Aorta (tissue), 5 donors: ENCODE data around the gene BACH2. TPM values are rescaled to one million over a fixed set of nuclear protein-coding genes. Genes with fewer than 3 reads are reported as not detected.
A peak's percentile ranks its signal among the peaks of the same experiment; 100 is the strongest.

Experiments used
- ATAC-seq: fragments of 200-7000 bp; cut with Tn5 transposase; one replicate; pipeline ENCODE4 v1.9.1; 2022; ENCODE audit warnings: moderate library complexity; ENCODE audit not compliant: low FRiP score
- DNase-seq, 2 donors: peaks; one replicate each; pipeline ENCODE4 v3.0.0-alpha.2; 2020
- H3K27ac ChIP-seq, 2 donors: one replicate each; pipeline ENCODE4 v1.5.1; 2013; ENCODE audit warnings: low read length in 2 of 2, mild to moderate bottlenecking in 2 of 2, moderate library complexity in 2 of 2, control low read depth in 1 of 2, inconsistent platforms in 1 of 2, low read depth in 1 of 2
- H3K27me3 ChIP-seq, 2 donors: one replicate each; pipeline ENCODE4 v1.6.1; 2013; ENCODE audit warnings: control low read depth in 1 of 2, low read length in 1 of 2, mild to moderate bottlenecking in 1 of 2, moderate library complexity in 1 of 2; ENCODE audit not compliant: insufficient read depth in 2 of 2, control insufficient read depth in 1 of 2
- H3K36me3 ChIP-seq, 2 donors: one replicate each; pipeline ENCODE4 v1.6.1; 2013; ENCODE audit warnings: control low read depth in 1 of 2, low read length in 1 of 2, mild to moderate bottlenecking in 1 of 2; ENCODE audit not compliant: insufficient read depth in 2 of 2, control insufficient read depth in 1 of 2
- H3K4me1 ChIP-seq, 2 donors: one replicate each; pipeline ENCODE4 v1.6.1; 2013; ENCODE audit warnings: low read length in 2 of 2, control low read depth in 1 of 2, mild to moderate bottlenecking in 1 of 2, moderate library complexity in 1 of 2; ENCODE audit not compliant: insufficient read depth in 2 of 2, control insufficient read depth in 1 of 2
- H3K4me3 ChIP-seq, 2 donors: one replicate each; pipeline ENCODE4 v1.5.1; 2013; ENCODE audit warnings: low read length in 2 of 2, control low read depth in 1 of 2, mild to moderate bottlenecking in 1 of 2
- H3K9me3 ChIP-seq: one replicate; pipeline ENCODE4 v1.6.1; 2013; ENCODE audit warnings: mild to moderate bottlenecking, low read length; ENCODE audit not compliant: control insufficient read depth
- WGBS, 2 donors: extraction: QIAGEN DNeasy Blood & Tissue Kit; methylation state at CpG; one replicate each; pipeline ENCODE4 v1.1.7; 2013; 5-methylcytosine and 5-hydroxymethylcytosine counted together
- intact Hi-C, 2 donors: fragments of 100-400 bp; cut with DNase I; formaldehyde crosslinking; loops; one replicate each; pipeline versions ENCODE4 v1.14.2 to v1.15.0; 2022
- polyA plus RNA-seq, 2 donors: library from polyadenylated mRNA; stranded (reverse); fragments of 200-250 nt; gene quantifications; one replicate each; pipeline ENCODE4 v1.2.3, GENCODE V29; 2013
- total RNA-seq, 2 donors: library from RNA; stranded (reverse); fragmentation: NEBNext Ultra II Directional; extraction: Animal tissue kit (Norgen Biotek cat#: 25700); gene quantifications; one replicate each; pipeline ENCODE4 v1.2.1, GENCODE V29; 2021
- donor health status: healthy with polysubstance abuse.
- donor health status: Bipolar disorder and iron deficiency.
- donor health status: DM: no; HTN: no; CAD: no.
- donor health status: DM: no; HTN: no; CAD: no.
- donor health status: DM: yes; HTN: yes; CAD: no.

BACH2 gene
- total and polyA plus RNA-seq, 4 donors = 0.36 to 22.2 (median 6.1) TPM

DNA sequence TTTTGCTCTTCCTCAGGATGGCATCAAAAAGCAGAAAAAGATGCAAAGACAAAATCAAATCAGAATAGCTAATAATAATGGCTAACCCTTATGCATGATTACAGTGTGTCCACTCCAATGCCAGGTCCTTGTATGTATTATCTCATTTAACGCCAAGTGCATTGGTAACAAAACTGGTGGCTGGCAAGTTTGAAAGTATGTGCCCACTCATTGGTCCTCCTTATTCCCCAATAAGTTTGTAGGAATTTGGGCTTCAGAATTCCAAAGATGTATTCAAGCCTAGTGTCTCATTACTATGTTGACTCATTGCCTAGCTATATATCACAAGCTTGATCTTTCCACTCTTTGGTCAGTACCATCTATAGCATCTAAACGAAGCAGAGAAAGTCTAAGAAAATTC lies 205.8 kb downstream of the BACH2 start:
- intact Hi-C loops = loop anchor here (10.0 kb wide), 2 partner anchors 116 to 384 kb away; no protein-coding TSS in a partner anchor

GRCh38 chr6:90088009-90088408 lies 208.6 kb downstream of the BACH2 start:
- Histone ChIP-seq H3K9me3 (no peaks in the 10 kb centered on the region), H3K36me3 (no peaks in the 10 kb centered on the region), H3K4me3 (no peak overlapping the region), H3K27ac (no peak overlapping the region), H3K4me1 (no peaks in the 10 kb centered on the region), H3K27me3 (no peaks in the 10 kb centered on the region)
- ATAC-seq (no peak), DNase-seq (no peak)
- intact Hi-C loops = loop anchor here in 1 of 2 donors (5.0 kb wide), 1 partner anchor 46 kb away; no protein-coding TSS in a partner anchor

More for the DNA sequence above, 205.8 kb downstream of the BACH2 start:
- no peaks in the 10 kb centered on the region for H3K9me3 ChIP-seq
- no peak for ATAC-seq
- no peak overlapping the region for H3K4me3 ChIP-seq
- peaks cover 0 to 5% of the 10 kb centered on the region in 2 donors for H3K4me1 ChIP-seq
- H3K27ac ChIP-seq = no peak overlapping the region
- no peaks in the 10 kb centered on the region for H3K36me3 ChIP-seq
- WGBS, 2 donors = 90 to 98% methylated on average over 2 of the region's 2 CpGs
- no peak for DNase-seq
- H3K27me3 ChIP-seq = no peaks in the 10 kb centered on the region

DNA sequence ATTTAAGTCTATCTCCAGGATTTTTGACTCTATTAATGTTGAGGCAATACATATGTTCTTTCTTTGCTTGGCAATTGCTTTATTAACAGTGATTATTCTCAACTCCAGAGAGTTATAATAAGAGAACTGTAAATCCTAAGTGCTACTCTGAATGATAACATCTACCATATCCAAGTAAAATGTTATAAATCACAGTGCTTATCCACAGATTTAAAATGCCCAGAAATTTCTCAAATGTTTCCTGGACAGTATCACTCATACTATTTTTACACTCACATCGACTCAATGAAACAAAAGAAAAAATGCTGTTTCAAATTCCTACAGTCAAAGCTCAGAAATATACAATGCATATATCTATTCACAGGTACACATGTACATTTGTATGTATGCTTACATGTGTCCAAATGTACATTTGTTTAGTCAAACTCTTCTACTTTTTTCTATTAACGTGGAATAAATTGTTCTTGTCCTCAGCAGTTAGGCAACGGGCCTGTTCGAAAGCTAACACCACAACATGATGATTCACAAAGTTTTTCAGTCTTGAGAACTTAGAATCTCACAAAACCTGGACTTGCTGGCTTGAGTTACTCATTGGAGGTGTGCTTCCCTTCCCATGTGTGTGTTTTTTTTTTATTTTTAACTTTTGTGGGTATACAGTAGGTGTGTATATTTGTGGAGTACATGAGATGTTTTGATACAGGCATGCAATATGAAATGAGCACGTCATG lies 209.4 kb downstream of the BACH2 start:
- no peak for DNase-seq
- WGBS, 2 donors = 10 to 25% methylated on average over 5 of the region's 5 CpGs
- peak overlapping the region in 1 of 2 donors; percentile 57 for H3K27ac ChIP-seq

DNA sequence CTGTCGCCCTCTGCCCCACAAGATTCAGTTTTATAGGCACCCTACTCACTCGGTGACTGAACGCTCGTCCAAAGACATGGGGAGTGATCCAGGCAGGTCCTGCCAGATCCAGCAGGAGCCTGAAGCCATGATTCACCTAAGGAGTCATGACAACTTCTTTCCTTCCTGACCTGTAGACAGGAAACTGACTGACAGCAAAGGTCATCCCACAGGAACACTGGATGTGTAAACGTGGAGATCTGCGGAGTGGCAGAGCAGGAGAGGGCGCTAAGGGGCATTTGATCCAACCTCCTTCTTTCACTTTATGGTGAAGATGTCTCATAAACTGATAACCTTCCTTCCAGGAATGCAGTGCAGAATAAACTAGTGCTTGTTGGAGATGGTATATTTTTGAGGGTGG lies 210.1 kb downstream of the BACH2 start:
- 70 to 72% methylated on average over 7 of the region's 7 CpGs for WGBS, 2 donors
- Histone ChIP-seq H3K9me3 (no peaks in the 10 kb centered on the region), H3K4me1 (no peaks in the 10 kb centered on the region), H3K4me3 (no peak overlapping the region), H3K36me3 (no peaks in the 10 kb centered on the region), H3K27me3 (no peaks in the 10 kb centered on the region), H3K27ac (peak overlapping the region in 1 of 2 donors; percentile 52)
- no peak for DNase-seq
- ATAC-seq = no peak
- intact Hi-C loops = loop anchor here in 1 of 2 donors (5.0 kb wide), 1 partner anchor 44 kb away; no protein-coding TSS in a partner anchor

More for the DNA sequence above, 209.4 kb downstream of the BACH2 start:
- H3K4me1 ChIP-seq = no peaks in the 10 kb centered on the region
- H3K9me3 ChIP-seq = no peaks in the 10 kb centered on the region
- no peaks in the 10 kb centered on the region for H3K27me3 ChIP-seq
- no peaks in the 10 kb centered on the region for H3K36me3 ChIP-seq
- intact Hi-C loops = loop anchor here in 1 of 2 donors (5.0 kb wide), 1 partner anchor 45 kb away; no protein-coding TSS in a partner anchor
- ATAC-seq = no peak
- H3K4me3 ChIP-seq = no peak overlapping the region

DNA sequence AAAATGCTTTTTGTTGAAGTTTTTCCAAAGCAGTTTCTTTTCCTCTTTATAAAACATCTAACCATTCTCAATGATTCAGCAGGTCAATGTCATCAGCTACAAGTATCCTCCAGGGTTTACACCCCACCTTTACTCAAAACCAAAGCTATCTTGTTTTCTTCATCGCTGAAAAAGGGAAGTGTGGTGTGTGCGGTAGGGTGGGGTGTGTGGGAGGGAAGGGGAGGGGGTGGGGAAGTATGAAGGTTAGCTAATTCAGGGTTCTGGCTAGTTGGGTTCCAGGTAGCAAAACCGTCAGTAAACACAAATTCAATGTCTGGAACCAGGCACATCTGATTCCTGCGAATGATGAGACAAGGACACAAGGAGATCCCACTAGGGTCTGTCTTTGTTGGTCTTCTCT lies 212.8 kb downstream of the BACH2 start:
- Histone ChIP-seq H3K9me3 (no peaks in the 10 kb centered on the region), H3K36me3 (no peaks in the 10 kb centered on the region), H3K4me1 (no peaks in the 10 kb centered on the region), H3K27ac (no peak overlapping the region), H3K4me3 (no peak overlapping the region), H3K27me3 (no peaks in the 10 kb centered on the region)
- DNase-seq (no peak), ATAC-seq (no peak)
- WGBS, 2 donors = 93 to 97% methylated on average over 4 of the region's 4 CpGs
- intact Hi-C loops = no loop called here

- Histone ChIP-seq H3K4me1 (no peaks in the 10 kb centered on the region), H3K9me3 (no peaks in the 10 kb centered on the region), H3K36me3 (no peaks in the 10 kb centered on the region), H3K27ac (no peak overlapping the region), H3K27me3 (no peaks in the 10 kb centered on the region), H3K4me3 (no peak overlapping the region)
- WGBS, 2 donors = 79 to 82% methylated on average over 2 of the region's 2 CpGs
- ATAC-seq (no peak), DNase-seq (no peak)
- intact Hi-C loops = no loop called here
These were observed 213.8 kb downstream of the BACH2 start for GRCh38 chr6:90082847-90083246.

- intact Hi-C loops = no loop called here
- DNase-seq (no peak), ATAC-seq (no peak)
- Histone ChIP-seq H3K36me3 (no peaks in the 10 kb centered on the region), H3K9me3 (no peaks in the 10 kb centered on the region), H3K27me3 (no peaks in the 10 kb centered on the region), H3K27ac (no peak overlapping the region), H3K4me3 (no peak overlapping the region), H3K4me1 (no peaks in the 10 kb centered on the region)
- WGBS, 2 donors = 93 to 94% methylated on average over 9 of the region's 9 CpGs
These were observed 215.7 kb downstream of the BACH2 start for GRCh38 chr6:90080876-90081481.

DNA sequence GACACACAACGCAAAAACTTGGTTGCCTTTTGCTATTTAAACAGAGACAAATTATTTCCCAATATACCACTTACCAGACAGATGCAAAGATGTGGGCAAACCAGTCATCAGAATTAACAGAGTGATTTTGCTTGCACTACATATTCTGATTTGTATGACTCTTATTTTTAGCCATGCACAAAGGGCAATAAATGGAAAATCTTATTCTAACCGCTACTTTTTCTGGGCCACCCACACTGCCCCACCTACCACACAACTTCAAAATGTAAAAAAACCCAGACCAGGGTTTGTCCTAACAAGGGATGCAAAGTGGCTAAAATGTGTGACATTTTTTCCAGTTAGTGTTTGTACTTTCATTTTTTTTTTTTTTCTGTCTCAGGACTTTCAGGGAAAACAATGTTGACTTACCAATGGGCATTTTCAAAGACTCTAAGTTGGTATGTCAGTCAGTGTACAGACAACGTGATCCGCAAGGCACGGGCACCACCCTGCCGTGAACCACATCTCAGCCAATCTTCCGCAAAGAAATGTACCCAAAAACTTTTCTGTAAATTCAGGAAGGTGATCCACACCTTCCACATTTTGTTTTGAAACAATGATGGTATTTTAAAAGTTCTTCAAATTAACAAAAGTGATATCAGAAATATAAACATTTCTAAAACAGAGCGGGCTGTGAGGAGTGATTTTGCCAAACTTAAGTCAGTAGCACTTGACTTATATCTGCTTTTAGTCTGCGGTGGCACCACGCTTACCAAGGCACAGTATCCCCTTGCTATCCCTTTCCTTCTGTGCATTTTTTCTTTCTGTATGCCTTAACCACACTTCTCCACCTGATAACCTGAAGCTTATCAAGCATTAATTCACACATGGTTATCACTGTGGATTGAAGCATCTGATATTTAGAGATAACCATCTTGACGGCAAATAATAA lies 216.8 kb downstream of the BACH2 start:
- H3K9me3 ChIP-seq = no peaks in the 10 kb centered on the region
- H3K27me3 ChIP-seq = no peaks in the 10 kb centered on the region
- intact Hi-C loops = no loop called here
- H3K27ac ChIP-seq = no peak overlapping the region
- DNase-seq (no peak), ATAC-seq (no peak)
- no peaks in the 10 kb centered on the region for H3K36me3 ChIP-seq
- H3K4me1 ChIP-seq = no peaks in the 10 kb centered on the region
- WGBS, 2 donors = 86 to 87% methylated on average over 11 of the region's 11 CpGs
- H3K4me3 ChIP-seq = no peak overlapping the region
